ENCODE data around the gene FGFBP3.
A peak's percentile ranks its signal among the peaks of the same experiment; 100 is the strongest.

FGFBP3 gene

DNA sequence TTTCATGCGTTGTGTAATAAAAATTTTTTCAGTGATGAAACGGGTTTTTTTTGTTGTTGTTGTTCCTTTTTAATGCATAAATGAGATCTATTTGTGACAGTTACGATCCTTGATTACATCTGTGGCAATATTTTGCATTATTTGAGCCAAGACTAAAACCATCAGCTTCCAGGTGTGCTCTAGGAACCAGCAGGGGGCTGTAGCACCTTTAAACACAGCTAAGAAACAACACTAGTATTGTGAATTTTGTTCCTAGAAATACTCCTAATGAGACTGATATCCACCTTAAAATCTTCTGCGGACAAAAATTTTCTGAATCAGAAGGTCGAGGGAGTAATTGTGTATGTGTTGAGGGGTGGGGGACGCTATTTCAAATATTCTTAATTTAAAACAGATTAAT is 52.6 kb downstream of the FGFBP3 start:
- DNase-seq (ENCODE audit: low read depth) = peak; percentile 35
- TF ChIP-seq MYC (IDR thresholded peaks at IDR 0.05; ENCODE audit: low read depth, low read length) (no peak), POLR2A (IDR thresholded peaks at IDR 0.05; ENCODE audit: extremely low read depth, insufficient read length) (no peak)
- TF ChIP-seq, protein P1, sequence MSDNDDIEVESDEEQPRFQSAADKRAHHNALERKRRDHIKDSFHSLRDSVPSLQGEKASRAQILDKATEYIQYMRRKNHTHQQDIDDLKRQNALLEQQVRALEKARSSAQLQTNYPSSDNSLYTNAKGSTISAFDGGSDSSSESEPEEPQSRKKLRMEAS (IDR thresholded peaks at IDR 0.05; ENCODE audit: low read depth, low read length) = no peak
- TF ChIP-seq, protein P2, sequence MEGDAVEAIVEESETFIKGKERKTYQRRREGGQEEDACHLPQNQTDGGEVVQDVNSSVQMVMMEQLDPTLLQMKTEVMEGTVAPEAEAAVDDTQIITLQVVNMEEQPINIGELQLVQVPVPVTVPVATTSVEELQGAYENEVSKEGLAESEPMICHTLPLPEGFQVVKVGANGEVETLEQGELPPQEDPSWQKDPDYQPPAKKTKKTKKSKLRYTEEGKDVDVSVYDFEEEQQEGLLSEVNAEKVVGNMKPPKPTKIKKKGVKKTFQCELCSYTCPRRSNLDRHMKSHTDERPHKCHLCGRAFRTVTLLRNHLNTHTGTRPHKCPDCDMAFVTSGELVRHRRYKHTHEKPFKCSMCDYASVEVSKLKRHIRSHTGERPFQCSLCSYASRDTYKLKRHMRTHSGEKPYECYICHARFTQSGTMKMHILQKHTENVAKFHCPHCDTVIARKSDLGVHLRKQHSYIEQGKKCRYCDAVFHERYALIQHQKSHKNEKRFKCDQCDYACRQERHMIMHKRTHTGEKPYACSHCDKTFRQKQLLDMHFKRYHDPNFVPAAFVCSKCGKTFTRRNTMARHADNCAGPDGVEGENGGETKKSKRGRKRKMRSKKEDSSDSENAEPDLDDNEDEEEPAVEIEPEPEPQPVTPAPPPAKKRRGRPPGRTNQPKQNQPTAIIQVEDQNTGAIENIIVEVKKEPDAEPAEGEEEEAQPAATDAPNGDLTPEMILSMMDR (IDR thresholded peaks at IDR 0.05; ENCODE audit: low read depth, low read length) = peak; percentile 33
- H3K4me3 ChIP-seq (ENCODE audit: low read depth, low read length) = no peak overlapping the region
